Measurements from ENCODE around the gene CHMP1A.

DNA sequence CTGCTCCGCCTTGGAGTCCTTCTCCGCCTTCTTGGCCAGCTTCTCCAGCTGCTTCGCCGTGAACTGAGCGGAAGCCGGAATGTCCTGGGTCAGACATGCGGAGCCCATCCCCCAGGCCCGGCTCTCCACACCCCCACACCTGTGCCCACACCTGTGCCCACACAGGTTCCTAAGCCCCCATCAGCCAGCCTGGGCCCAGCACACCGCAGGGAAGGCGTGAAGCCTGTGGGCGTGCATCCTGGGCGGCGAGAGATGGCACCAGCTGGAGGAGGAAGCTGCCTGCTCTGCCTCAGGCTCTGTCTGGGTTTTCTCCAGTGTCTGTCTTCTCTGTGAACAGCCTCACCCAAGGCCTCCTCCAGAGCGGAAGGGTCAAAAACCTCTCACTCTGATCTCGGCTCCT lies 5.9 kb downstream of the CHMP1A start:
- TF ChIP-seq, protein P1, sequence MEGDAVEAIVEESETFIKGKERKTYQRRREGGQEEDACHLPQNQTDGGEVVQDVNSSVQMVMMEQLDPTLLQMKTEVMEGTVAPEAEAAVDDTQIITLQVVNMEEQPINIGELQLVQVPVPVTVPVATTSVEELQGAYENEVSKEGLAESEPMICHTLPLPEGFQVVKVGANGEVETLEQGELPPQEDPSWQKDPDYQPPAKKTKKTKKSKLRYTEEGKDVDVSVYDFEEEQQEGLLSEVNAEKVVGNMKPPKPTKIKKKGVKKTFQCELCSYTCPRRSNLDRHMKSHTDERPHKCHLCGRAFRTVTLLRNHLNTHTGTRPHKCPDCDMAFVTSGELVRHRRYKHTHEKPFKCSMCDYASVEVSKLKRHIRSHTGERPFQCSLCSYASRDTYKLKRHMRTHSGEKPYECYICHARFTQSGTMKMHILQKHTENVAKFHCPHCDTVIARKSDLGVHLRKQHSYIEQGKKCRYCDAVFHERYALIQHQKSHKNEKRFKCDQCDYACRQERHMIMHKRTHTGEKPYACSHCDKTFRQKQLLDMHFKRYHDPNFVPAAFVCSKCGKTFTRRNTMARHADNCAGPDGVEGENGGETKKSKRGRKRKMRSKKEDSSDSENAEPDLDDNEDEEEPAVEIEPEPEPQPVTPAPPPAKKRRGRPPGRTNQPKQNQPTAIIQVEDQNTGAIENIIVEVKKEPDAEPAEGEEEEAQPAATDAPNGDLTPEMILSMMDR (conservative IDR thresholded peaks at IDR 0.05): no peak
- no peak for TF ChIP-seq EZH2 (IDR thresholded peaks at IDR 0.05; ENCODE audit: low read depth)
